Karpas-422 (cell line): ENCODE data around the gene KRAS. TPM values are rescaled to one million over a fixed set of nuclear protein-coding genes. Genes with fewer than 3 reads are reported as not detected.

Experiments
- DNase-seq: peaks from one replicate; pipeline ENCODE4 v3.0.0-alpha.2; 2015
- H2AFZ ChIP-seq: fragments of 200-600 bp; sonication (generic); 2 replicates; pipeline ENCODE4 v1.6.1; 2014; ENCODE audit warnings: antibody characterized with exemption, low read length, mixed read lengths
- H3K27ac ChIP-seq: fragments of 200-600 bp; sonication (generic); 2 replicates; pipeline ENCODE4 v1.5.1; 2014; ENCODE audit warnings: mild to moderate bottlenecking, low read length, moderate library complexity
- H3K27me3 ChIP-seq: fragments of 200-600 bp; sonication (generic); 2 replicates; pipeline ENCODE4 v1.6.1; 2014; ENCODE audit warnings: low read length, mixed read lengths
- H3K36me3 ChIP-seq: fragments of 200-600 bp; sonication (generic); 2 replicates; pipeline ENCODE4 v1.6.1; 2014; ENCODE audit warnings: low read length, mixed read lengths; ENCODE audit not compliant: insufficient read depth
- H3K4me1 ChIP-seq: fragments of 200-600 bp; sonication (generic); 2 replicates; pipeline ENCODE4 v1.6.1; 2014; ENCODE audit warnings: mild to moderate bottlenecking, low read length, mixed read lengths
- H3K4me2 ChIP-seq: fragments of 200-600 bp; sonication (generic); 2 replicates; pipeline ENCODE4 v1.6.1; 2014; ENCODE audit warnings: low read length, low read depth, mild to moderate bottlenecking; ENCODE audit not compliant: poor library complexity, severe bottlenecking
- H3K4me3 ChIP-seq: fragments of 200-600 bp; sonication (generic); 2 replicates; pipeline ENCODE4 v1.5.1; 2014; ENCODE audit warnings: mild to moderate bottlenecking, antibody characterized with exemption, low read length, mixed read lengths
- H3K79me2 ChIP-seq: fragments of 200-600 bp; sonication (generic); 2 replicates; pipeline ENCODE4 v1.6.1; 2014; ENCODE audit warnings: mild to moderate bottlenecking, low read length, mixed read lengths
- H3K9ac ChIP-seq: fragments of 200-600 bp; sonication (generic); 2 replicates; pipeline ENCODE4 v1.6.0; 2014; ENCODE audit warnings: low read length
- H3K9me2 ChIP-seq: fragments of 200-600 bp; sonication (generic), shearing (Covaris generic); replicated peaks from 2 replicates; pipeline ENCODE4 v1.6.0; 2014; ENCODE audit warnings: mild to moderate bottlenecking, low read length, moderate library complexity; ENCODE audit not compliant: insufficient read depth
- H3K9me3 ChIP-seq: fragments of 300-700, 200-600 bp; sonication (generic); 2 replicates; pipeline ENCODE4 v1.6.1; 2014; ENCODE audit warnings: low read length, mixed read lengths
- H4K20me1 ChIP-seq: fragments of 200-600 bp; sonication (generic); 2 replicates; pipeline ENCODE4 v1.6.1; 2014; ENCODE audit warnings: mild to moderate bottlenecking, antibody characterized with exemption, low read length, low read depth; ENCODE audit not compliant: insufficient read depth
- total RNA-seq: library from RNA; depleted of rRNA; stranded (reverse); fragments of >200 nt; shearing (Covaris generic); gene quantifications from 2 replicates; pipeline ENCODE4 v1.2.3, GENCODE V29; 2014; ENCODE audit warnings: low replicate concordance

Gene KRAS
- total RNA-seq, 1 experiment from 2014 or later = 35.8 TPM

GRCh38 chr12:25283006-25283405, 32.3 kb upstream of the KRAS start:
- Histone ChIP-seq H3K9me2 (no peaks in the 10 kb centered on the region), H3K4me1 (peaks cover 15% of the 10 kb centered on the region), H3K4me2 (peak overlapping the region; percentile 36), H3K9ac (no peak overlapping the region), H3K36me3 (no peaks in the 10 kb centered on the region), H3K4me3 (no peak overlapping the region), H3K79me2 (no peaks in the 10 kb centered on the region), H3K27ac (no peak overlapping the region), H3K27me3 (no peaks in the 10 kb centered on the region), H3K9me3 (no peaks in the 10 kb centered on the region), H2AFZ (peak overlapping the region; percentile 47; the same call in 1 of the 2 replicates), H4K20me1 (no peaks in the 10 kb centered on the region)
- no peak for DNase-seq

GRCh38 chr12:25280082-25280481, 29.4 kb upstream of the KRAS start:
- Histone ChIP-seq H3K9ac (no peak overlapping the region), H3K4me3 (no peak overlapping the region), H3K9me3 (no peaks in the 10 kb centered on the region), H3K79me2 (no peaks in the 10 kb centered on the region), H3K27me3 (no peaks in the 10 kb centered on the region), H4K20me1 (no peaks in the 10 kb centered on the region), H3K27ac (no peak overlapping the region), H3K9me2 (no peaks in the 10 kb centered on the region), H3K4me2 (no peak overlapping the region), H3K4me1 (peaks cover 15% of the 10 kb centered on the region), H2AFZ (no peak overlapping the region), H3K36me3 (no peaks in the 10 kb centered on the region)
- DNase-seq = no peak

GRCh38 chr12:25278269-25278668, 27.5 kb upstream of the KRAS start:
- no peak overlapping the region for H3K4me3 ChIP-seq
- no peak overlapping the region for H3K27ac ChIP-seq
- H3K36me3 ChIP-seq = no peaks in the 10 kb centered on the region
- no peaks in the 10 kb centered on the region for H3K9me3 ChIP-seq
- H3K4me2 ChIP-seq = no peak overlapping the region
- H3K79me2 ChIP-seq = no peaks in the 10 kb centered on the region
- H4K20me1 ChIP-seq = no peaks in the 10 kb centered on the region
- H2AFZ ChIP-seq = no peak overlapping the region
- no peak overlapping the region for H3K9ac ChIP-seq
- no peaks in the 10 kb centered on the region for H3K27me3 ChIP-seq
- no peak for DNase-seq
- H3K4me1 ChIP-seq = peaks cover 12% of the 10 kb centered on the region
- H3K9me2 ChIP-seq = no peaks in the 10 kb centered on the region

- Histone ChIP-seq H3K4me2 (no peak overlapping the region), H3K9ac (no peak overlapping the region), H3K4me3 (no peak overlapping the region), H2AFZ (no peak overlapping the region), H3K4me1 (no peaks in the 10 kb centered on the region), H3K36me3 (no peaks in the 10 kb centered on the region), H3K27ac (no peak overlapping the region), H3K9me3 (no peaks in the 10 kb centered on the region), H3K9me2 (no peaks in the 10 kb centered on the region), H3K79me2 (no peaks in the 10 kb centered on the region), H3K27me3 (no peaks in the 10 kb centered on the region), H4K20me1 (no peaks in the 10 kb centered on the region)
- no peak for DNase-seq
Observed at GRCh38 chr12:25276199-25276937, 25.6 kb upstream of the KRAS start.

GRCh38 chr12:25271486-25272098, 20.9 kb upstream of the KRAS start:
- H3K9me2 ChIP-seq = no peaks in the 10 kb centered on the region
- H3K4me3 ChIP-seq = no peak overlapping the region
- H2AFZ ChIP-seq = no peak overlapping the region
- H3K4me1 ChIP-seq = peaks cover 16% of the 10 kb centered on the region
- no peaks in the 10 kb centered on the region for H4K20me1 ChIP-seq
- no peaks in the 10 kb centered on the region for H3K9me3 ChIP-seq
- DNase-seq = no peak
- H3K9ac ChIP-seq = no peak overlapping the region
- no peak overlapping the region for H3K27ac ChIP-seq
- H3K36me3 ChIP-seq = no peaks in the 10 kb centered on the region
- H3K79me2 ChIP-seq = no peaks in the 10 kb centered on the region
- H3K4me2 ChIP-seq = no peak overlapping the region
- no peaks in the 10 kb centered on the region for H3K27me3 ChIP-seq

- no peaks in the 10 kb centered on the region for H3K79me2 ChIP-seq
- no peaks in the 10 kb centered on the region for H3K27me3 ChIP-seq
- H4K20me1 ChIP-seq = no peaks in the 10 kb centered on the region
- H3K9ac ChIP-seq = no peak overlapping the region
- H3K9me3 ChIP-seq = no peaks in the 10 kb centered on the region
- peak overlapping the region; percentile 42 for H3K4me2 ChIP-seq
- H3K27ac ChIP-seq = peak overlapping the region; percentile 31; the same call in 1 of the 2 replicates
- peak overlapping the region; percentile 79 for H2AFZ ChIP-seq
- peak; percentile 84 for DNase-seq
- H3K4me3 ChIP-seq = no peak overlapping the region
- H3K36me3 ChIP-seq = no peaks in the 10 kb centered on the region
- H3K9me2 ChIP-seq = no peaks in the 10 kb centered on the region
- H3K4me1 ChIP-seq = peaks cover 25% of the 10 kb centered on the region
Observed at GRCh38 chr12:25269701-25270100, 19.0 kb upstream of the KRAS start.

- Histone ChIP-seq H2AFZ (no peak overlapping the region), H3K27me3 (no peaks in the 10 kb centered on the region), H3K9me3 (no peaks in the 10 kb centered on the region), H3K4me1 (peaks cover 47% of the 10 kb centered on the region), H3K4me2 (no peak overlapping the region), H3K9ac (no peak overlapping the region), H3K27ac (no peak overlapping the region), H3K79me2 (no peaks in the 10 kb centered on the region), H3K4me3 (no peak overlapping the region), H4K20me1 (no peaks in the 10 kb centered on the region), H3K36me3 (no peaks in the 10 kb centered on the region), H3K9me2 (no peaks in the 10 kb centered on the region)
- DNase-seq = no peak
Observed at GRCh38 chr12:25266497-25266896, 15.8 kb upstream of the KRAS start.

GRCh38 chr12:25264862-25265261, 14.1 kb upstream of the KRAS start:
- Histone ChIP-seq H3K9ac (peak overlapping the region; percentile 10; the same call in 1 of the 2 replicates), H3K27me3 (no peaks in the 10 kb centered on the region), H3K36me3 (no peaks in the 10 kb centered on the region), H3K9me3 (no peaks in the 10 kb centered on the region), H3K4me2 (peak overlapping the region; percentile 53), H3K9me2 (no peaks in the 10 kb centered on the region), H3K79me2 (no peaks in the 10 kb centered on the region), H4K20me1 (no peaks in the 10 kb centered on the region), H3K27ac (0 out of 2 replicates have a peak overlapping the region, but pooled peaks have one; percentile 50), H2AFZ (no peak overlapping the region; the same call in 1 of the 2 replicates), H3K4me3 (no peak overlapping the region), H3K4me1 (peaks cover 42% of the 10 kb centered on the region)
- DNase-seq = no peak
